HG02588 (cell line): ENCODE results near the gene GGT5.
"Not testable (repeated sequence)": the region's sequence is repeated elsewhere in the genome, so short reads cannot be mapped to it uniquely, and the experiment has no call there.

ENCODE experiments used
- ATAC-seq: cut with Tn5 transposase; IDR thresholded peaks from one replicate; pipeline ENCODE4 v1.9.1; 2021; ENCODE audit warnings: mild to moderate bottlenecking, moderate library complexity; ENCODE audit not compliant: unreplicated experiment

Gene GGT5

GRCh38 chr22:24233235-24233634 lies 11.6 kb downstream of the GGT5 start:
- no peak for ATAC-seq

- ATAC-seq, result no peak
Measured at GRCh38 chr22:24232725-24233124, 12.2 kb downstream of the GGT5 start.

- no peak for ATAC-seq
Measured at GRCh38 chr22:24232124-24232523, 12.8 kb downstream of the GGT5 start.

DNA sequence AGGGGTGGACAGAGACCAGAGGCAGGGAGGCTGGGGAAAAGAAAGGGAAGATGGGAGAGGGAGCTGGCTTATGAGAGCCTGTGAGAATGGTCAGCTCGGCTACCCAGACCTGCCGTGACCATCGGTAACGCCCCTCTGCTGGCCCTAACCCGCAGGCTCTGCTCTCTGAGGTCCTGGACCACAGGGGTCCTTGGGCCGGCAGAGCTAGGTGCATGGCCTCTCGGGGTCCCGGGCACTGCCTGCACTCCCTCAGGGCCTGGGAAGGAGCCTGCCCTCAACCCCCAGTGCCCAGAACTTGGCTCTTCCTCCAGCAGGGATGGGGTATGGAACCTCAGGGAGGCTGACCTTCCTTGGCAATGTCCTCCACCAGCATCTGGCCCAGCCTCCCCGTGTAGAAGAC lies 13.2 kb downstream of the GGT5 start:
- ATAC-seq, result no peak

DNA sequence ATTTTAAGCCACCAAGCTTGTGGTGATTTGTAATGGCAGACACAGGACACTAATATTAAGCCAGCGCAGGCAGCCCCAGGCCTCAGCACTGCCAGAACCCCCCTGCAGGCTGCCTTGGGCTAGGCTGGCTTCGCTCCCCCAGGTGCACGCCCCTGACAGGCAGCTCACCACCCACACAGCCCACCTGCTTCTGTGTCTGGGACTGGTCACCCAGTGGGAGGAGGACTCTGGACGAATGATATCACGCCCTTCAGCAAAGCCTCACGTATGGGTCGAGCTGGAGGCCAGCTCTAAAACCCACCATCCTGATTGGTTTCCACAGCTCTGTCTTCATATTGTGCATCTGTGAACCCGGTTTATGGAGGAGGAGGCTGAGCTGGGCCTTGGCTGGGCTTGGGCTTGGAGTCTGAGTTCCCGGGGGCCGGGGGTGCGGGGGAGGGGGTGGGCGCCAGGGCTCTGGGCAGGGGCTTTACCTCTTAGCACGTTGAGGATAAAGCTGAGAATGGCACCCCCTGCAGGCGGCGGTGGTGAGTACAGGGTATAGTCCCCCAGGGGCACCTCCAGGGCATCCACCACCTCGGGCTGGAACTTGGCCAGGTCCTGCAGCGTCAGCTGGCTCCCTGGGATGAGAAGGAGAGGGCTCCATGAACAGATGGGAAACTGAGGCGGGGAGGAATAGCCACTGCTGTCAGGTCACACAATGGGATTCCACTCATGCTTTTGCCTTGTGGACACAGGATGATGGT lies 13.8 kb downstream of the GGT5 start:
- ATAC-seq, result no peak

DNA sequence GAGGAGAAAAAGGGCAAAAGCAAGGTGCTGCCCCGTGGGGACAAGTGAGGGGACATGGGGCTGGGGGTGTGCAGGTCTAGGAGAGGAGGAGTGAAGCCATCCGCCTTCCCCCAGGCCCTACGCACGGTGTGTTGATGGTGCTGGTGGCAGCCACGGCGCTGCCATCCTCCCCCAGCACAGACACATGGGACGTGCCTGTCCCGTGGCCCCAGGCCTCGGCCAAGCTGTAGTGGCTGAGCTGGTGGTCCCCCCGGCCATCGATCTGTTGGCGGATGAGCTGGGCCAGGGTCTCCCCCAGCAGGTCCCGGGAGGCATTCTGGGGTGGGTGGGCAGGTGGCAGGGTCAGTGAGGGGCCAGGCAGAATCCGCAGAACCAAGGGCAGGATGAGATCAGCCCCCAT lies 18.9 kb downstream of the GGT5 start:
- ATAC-seq, result no peak

DNA sequence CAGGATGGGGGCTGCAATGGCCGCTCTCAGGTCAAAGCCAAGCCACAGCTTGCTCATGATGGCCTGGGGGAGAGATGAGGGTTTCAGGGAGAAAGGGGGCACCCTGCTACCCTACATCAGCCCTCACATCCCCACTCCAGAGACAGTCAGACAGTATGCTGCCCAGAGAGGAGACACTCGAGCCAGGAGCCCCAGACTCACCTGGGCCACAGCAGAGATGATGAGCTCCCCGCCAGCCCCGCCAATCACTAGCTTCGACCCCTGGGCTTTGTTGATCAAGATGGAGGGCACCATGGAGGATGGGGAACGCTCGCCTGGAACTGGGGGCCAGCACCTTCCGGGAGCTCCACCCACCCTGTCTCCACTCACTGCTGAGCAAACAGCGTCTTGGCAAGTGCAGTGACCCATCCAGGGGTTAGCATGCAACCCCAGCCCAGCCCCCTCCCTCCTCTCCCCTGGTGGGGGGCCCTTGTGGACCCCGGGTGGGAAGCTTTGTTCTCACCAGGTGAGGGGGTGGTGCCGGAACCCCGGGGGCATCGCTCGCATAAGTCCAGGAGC lies 19.8 kb downstream of the GGT5 start:
- no peak for ATAC-seq

DNA sequence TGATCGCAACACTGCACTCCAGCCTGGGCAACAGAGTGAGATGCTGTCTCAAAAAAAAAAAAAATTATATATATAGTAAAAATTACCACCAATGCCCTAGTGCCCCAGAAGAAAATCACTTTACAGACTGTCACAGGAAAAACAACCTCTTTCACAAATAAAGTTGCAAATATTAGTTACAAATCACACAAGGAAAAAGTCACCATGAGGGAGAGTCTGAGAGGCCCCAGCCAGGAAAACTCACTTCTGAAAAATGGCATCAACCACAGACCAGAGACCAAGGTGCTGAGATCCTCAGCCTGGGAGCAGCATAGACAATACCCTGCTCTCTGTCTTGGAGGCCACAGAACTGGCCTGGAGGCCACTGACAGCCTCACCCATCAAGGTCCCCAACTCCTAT lies 20.4 kb downstream of the GGT5 start:
- no peak for ATAC-seq

DNA sequence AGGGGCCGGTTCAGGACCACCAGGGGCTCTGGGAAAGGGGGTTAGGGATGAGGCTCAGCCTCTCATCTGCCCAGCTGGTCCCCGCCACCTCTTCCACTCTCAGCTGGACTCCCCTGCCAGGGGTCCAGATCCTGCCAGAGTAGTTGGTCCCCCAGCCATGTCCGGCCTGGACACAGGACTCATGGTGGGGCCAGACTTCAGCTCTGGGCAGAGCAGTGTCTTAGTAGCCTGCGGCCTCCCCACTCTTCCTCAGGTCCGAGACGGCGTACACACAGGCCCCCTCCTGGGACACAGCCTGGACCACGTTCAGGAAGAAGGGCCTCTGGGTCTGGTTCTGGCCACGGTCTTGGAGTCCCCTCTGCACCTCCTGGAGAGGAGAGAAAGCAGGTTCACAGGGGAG lies 25.1 kb downstream of the GGT5 start:
- no peak for ATAC-seq

DNA sequence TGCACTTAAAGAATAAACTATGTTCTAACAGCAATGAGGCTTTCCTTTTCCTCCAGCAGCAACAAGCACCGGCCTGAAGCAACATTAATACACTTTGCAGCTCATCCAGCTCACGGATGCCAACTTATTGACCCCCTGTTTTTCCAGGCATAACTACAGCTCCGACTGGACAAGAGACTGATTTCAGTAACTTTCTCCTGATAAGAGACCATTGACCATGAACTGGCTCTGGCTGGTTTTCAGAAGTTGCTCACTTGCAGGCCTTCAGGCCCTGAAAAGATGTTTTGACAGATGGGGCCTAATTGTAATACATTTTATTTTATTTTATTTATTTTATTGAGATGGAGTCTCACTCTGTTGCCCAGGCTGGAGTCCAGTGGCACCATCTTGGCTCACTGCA lies 27.5 kb downstream of the GGT5 start:
- no peak for ATAC-seq

DNA sequence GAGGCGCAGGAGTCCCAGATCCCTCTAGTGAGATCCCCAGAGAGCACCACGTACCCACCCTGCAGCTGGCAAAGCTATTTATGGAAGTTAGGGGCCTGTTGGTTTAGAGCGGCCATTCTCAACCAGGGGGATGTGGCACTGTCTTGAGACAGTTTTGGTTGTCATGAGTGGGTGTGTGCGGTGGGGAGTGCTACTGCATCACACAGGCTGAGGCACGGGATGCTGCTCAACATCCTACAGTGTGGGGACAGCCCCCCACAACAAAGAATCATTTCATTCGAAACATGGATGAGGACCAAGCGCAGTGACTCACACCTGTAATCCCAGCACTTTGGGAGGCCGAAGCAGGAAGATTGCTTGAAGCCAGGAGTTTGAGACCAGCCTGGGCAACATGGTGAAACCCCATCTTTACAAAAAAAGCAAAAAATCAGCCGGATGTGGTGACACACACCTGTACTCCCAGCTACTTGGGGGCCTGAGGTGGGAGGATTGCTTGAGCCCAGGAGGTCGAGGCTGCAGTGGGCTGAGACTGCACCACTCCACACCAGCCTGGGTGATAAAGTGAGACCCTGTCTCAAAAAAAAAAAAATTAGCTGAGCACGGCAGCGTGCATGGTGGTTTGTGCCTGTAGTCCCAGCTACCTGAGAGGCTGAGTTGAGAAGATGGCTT lies 28.2 kb downstream of the GGT5 start:
- no peak for ATAC-seq

DNA sequence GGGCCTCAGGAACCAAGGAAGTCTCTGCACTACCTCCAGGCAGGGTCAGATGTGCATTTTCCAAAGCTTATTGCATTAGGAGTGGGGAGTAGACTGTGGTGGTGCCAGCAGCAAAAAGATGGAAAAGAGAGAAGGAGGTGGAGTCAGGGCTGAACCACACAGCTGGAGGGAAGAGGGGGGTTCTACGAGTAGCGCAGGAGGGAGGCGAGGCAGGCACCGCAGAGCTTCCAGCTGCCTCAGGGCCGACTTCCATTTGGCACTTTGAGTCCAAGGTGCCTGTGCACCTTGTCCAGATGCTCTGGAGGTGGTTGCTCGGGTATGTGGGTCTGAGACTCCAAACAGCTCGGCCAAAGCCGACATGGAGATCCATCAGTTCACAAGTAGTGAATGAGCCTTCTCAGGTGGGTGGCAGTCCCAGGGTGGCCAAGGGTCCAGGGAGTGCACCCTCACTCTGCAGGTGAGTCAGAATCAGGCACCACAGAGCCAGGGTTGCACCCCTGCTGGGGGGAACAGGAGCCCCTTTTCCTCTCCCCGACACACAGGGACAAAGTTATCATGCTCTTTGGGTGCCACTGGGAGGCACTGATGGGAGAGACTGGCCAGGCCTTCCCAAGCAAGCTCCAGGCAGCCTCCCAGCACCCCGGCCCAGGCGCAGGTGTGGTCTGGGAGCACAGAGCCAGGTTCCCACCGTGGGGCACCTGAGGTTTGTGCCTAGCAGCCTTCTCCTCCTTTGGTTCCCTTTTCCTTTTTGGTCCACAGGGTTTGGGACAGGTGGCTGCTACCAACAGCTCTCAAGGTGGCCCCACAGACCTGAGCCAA lies 30.2 kb downstream of the GGT5 start:
- no peak for ATAC-seq

DNA sequence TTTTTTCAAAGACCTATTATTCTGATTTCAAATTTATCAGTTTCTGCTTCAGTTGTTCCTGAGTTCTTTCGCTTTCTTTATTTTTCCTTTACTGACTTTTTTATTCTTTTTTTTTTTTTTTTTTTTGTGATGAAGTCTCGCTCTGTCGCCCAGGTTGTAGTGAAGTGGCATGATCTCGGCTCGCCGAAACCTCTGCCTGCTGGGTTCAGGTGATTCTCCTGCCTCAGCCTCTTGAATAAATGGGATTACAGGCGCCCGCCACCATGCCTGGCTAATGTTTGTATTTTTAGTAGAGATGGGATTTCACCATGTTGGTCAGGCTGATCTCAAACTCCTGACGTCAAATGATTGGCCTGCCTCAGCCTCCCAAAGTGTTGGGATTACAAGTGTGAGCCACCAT lies 31.8 kb downstream of the GGT5 start:
- ATAC-seq, result not testable (repeated sequence)

DNA sequence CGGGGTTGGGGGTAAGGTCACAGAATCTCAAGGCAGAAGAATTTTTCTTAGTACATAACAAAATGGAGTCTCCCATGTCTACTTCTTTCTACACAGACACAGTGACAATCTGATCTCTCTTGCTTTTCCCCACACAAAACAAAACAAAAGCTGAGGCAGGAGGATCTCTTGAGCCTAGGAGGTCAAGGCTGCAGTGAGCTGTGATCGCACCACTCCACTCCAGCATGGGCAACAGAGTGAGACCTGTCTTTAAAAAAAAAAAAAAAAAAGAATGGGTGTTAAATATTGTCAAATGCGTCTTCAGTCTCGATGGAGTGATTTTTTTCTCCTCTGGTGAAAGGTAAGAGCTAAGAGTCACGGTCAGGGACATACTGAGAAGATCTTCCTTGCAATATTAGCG lies 33.2 kb downstream of the GGT5 start:
- not testable (repeated sequence) for ATAC-seq

DNA sequence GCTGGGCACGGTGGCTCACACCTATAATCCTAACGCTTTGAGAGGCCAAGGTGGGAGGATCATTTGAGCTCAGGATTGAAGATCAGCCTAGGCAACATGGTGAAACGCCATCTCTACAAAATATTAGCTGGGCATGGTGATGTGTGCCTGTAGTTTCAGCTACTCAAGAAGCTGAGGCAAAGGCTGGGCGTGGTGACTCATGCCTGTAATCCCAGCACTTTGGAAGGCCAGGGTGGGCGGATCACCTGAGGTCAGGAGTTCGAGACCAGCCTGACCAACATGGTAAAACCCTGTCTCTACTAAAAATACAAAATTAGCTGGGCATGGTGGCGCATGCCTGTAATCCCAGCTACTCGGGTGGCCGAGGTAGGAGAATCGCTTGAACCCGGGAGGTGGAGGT lies 34.5 kb downstream of the GGT5 start:
- ATAC-seq, result not testable (repeated sequence)

GRCh38 chr22:24209687-24210086 lies 35.2 kb downstream of the GGT5 start:
- no peak for ATAC-seq

GRCh38 chr22:24209016-24209415 lies 35.9 kb downstream of the GGT5 start:
- ATAC-seq, result no peak

DNA sequence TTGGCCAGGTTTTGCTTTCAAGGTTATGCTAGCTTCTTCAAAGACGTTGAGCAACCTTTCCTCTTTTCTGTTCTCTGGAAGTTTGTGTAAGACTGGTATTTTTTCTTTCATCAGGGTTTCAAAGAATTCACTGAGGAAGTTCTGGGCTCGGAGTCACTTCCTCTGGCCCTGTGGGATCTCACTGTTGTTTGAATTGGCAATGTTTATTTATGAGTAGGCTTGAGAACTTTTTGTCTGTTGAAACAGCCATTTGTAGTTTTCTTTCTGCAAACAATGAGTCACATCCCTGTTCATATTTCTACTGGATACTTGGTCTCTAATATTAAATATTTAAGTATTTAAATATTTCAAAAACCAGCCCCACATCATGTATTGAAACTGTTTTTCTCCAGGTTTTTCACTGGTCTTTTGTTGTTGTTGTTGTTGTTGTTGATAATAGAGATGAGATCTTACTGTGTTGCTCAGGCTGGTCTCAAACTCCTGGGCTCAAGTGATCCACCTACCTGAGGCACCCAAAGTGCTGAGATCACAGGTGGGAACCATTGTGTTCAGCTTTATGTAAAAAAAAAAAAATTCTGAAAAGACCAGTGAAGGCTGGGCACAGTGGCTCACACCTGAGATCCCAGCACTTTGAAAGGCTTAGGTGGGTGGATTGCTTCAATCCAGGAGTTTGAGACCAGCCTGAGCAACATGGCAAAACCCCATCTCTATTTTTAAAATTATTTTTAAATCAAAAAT lies 36.7 kb downstream of the GGT5 start:
- no peak for ATAC-seq

DNA sequence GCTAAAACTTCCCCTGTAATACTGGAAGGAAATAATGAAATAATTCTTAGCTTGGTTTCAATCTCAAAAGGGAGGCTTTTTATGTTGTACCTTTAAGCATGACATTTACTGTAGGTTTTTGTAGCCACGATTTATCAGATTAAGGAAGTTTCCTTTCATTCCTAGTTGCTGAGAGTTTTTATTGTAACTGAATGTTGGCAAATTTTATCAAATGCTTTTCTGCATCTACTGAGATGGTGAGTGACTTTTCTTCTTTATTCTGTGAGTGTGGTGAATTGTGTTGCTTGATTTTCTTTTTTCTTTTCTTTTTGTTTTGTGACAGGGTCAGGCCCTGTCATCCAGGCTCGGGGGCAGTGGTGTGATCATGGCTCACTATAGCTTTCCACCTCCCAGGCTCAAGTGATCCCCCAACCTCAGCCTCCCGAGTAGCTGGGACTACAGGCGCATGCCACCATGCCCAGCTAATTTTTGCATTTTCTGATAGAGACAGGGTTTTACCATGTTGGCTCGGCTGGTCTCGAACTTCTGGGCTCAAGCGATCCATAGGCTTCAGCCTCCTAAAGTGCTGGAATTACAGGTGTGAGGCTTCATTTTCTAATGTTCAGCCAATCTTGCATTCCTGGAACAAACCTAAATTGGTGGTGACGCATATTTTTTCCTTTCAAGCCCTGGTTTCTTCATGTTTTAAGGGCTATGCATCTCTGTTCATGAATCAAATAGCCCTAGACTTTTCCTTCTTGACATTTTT lies 37.4 kb downstream of the GGT5 start:
- no peak for ATAC-seq
